SK-N-MC (cell line): Measurements from ENCODE around the gene NPEPL1.

Experiments used
- EZH2 ChIP-seq: fragments of 200-600 bp; sonication (generic); IDR thresholded peaks from one replicate; pipeline ENCODE4 v1.6.1; 2017; ENCODE audit warnings: antibody characterized with exemption
- FOXP2 ChIP-seq: optimal IDR thresholded peaks from 2 replicates; pipeline ENCODE3; 2011; ENCODE audit warnings: mild to moderate bottlenecking, moderate library complexity; ENCODE audit not compliant: insufficient read depth; ENCODE audit errors: extremely low read length, control extremely low read depth
- POLR2AphosphoS5 ChIP-seq: IDR thresholded peaks from 2 replicates; pipeline ENCODE4 v1.6.1; 2012; ENCODE audit warnings: mild to moderate bottlenecking, low read depth, low read length, borderline replicate concordance

- TF ChIP-seq POLR2AphosphoS5, result no peak
- TF ChIP-seq EZH2, result no peak
- no peak for TF ChIP-seq FOXP2
Measured at GRCh38 chr20:58714923-58715351, 22.3 kb downstream of the NPEPL1 start.
